Activated CD8-positive, alpha-beta memory T cell treated with anti-CD3 and anti-CD28 coated beads, Interleukin-2, amount 50 U/mL, for 1 hour (primary cell): ENCODE results near the gene PWWP2B.
"Not testable (repeated sequence)": the region's sequence is repeated elsewhere in the genome, so short reads cannot be mapped to it uniquely, and the experiment has no call there.

Experiments
- DNase-seq: peaks from one replicate; pipeline ENCODE4 v3.0.0-alpha.2; 2020; ENCODE audit errors: extremely low read depth

The PWWP2B gene

GRCh38 chr10:132363376-132363775, 33.6 kb upstream of the PWWP2B start:
- no peak for DNase-seq

- no peak for DNase-seq
These were observed 32.9 kb upstream of the PWWP2B start for GRCh38 chr10:132363921-132364593.

- DNase-seq = no peak
These were observed 32.4 kb upstream of the PWWP2B start for GRCh38 chr10:132364594-132364970.

GRCh38 chr10:132365102-132365501, 31.9 kb upstream of the PWWP2B start:
- DNase-seq = no peak

GRCh38 chr10:132366006-132366405, 31.0 kb upstream of the PWWP2B start:
- no peak for DNase-seq

- DNase-seq = no peak
These were observed 30.5 kb upstream of the PWWP2B start for GRCh38 chr10:132366499-132366898.

GRCh38 chr10:132368391-132368790, 28.6 kb upstream of the PWWP2B start:
- DNase-seq = no peak

GRCh38 chr10:132368881-132369635, 27.9 kb upstream of the PWWP2B start:
- DNase-seq = no peak

- no peak for DNase-seq
These were observed 27.3 kb upstream of the PWWP2B start for GRCh38 chr10:132369636-132370185.

GRCh38 chr10:132370426-132371340, 26.3 kb upstream of the PWWP2B start:
- DNase-seq = no peak

- no peak for DNase-seq
These were observed 25.3 kb upstream of the PWWP2B start for GRCh38 chr10:132371641-132372081.

GRCh38 chr10:132372516-132373095, 24.4 kb upstream of the PWWP2B start:
- DNase-seq = no peak

- DNase-seq = no peak
These were observed 23.6 kb upstream of the PWWP2B start for GRCh38 chr10:132373241-132373955.

GRCh38 chr10:132374176-132374575, 22.8 kb upstream of the PWWP2B start:
- DNase-seq = no peak

GRCh38 chr10:132374612-132375011, 22.4 kb upstream of the PWWP2B start:
- DNase-seq = no peak

GRCh38 chr10:132375116-132375794, 21.7 kb upstream of the PWWP2B start:
- DNase-seq = no peak

- DNase-seq = no peak
These were observed 21.2 kb upstream of the PWWP2B start for GRCh38 chr10:132375795-132376297.

GRCh38 chr10:132376394-132376851, 20.6 kb upstream of the PWWP2B start:
- DNase-seq = no peak

- no peak for DNase-seq
These were observed 19.7 kb upstream of the PWWP2B start for GRCh38 chr10:132377326-132377725.

GRCh38 chr10:132379026-132379425, 18.0 kb upstream of the PWWP2B start:
- DNase-seq = not testable (repeated sequence)
